GM12878 (cell line): ENCODE measurements around the gene SGF29. TPM values are rescaled to one million over a fixed set of nuclear protein-coding genes. Genes with fewer than 3 reads are reported as not detected.

ENCODE experiments used
- ATAC-seq: fragments of 200-7000 bp; cut with Tn5 transposase; 3 replicates; pipeline ENCODE4 v1.9.1; 2020; ENCODE audit warnings: mild to moderate bottlenecking, moderate library complexity
- BruUV-seq: library from RNA; stranded (reverse); fragments of 400-500 nt; replicated peaks from 2 replicates; lab custom pipeline; 2021; lab: Mats Ljungman, UMichigan
- CTCF ChIA-PET: fragments of 300-600 bp; sonication (Branson Sonifier 250); formaldehyde crosslinking; extraction: SDS; loops from one replicate; lab custom pipeline; 2021; ENCODE audit warnings: inconsistent platforms; lab: Yijun Ruan, JAX
- POLR2A ChIA-PET: fragments of 350-600 bp; formaldehyde crosslinking; extraction: SDS; loops from one replicate; lab custom pipeline; 2021; ENCODE audit warnings: inconsistent platforms; lab: Charles Lee
- RAD21 ChIA-PET: fragments of 300-600 bp; sonication (Branson Sonifier 250); formaldehyde crosslinking; loops from one replicate; lab custom pipeline; 2023; ENCODE audit warnings: antibody characterized with exemption; ENCODE audit not compliant: unreplicated experiment; lab: Charles Lee
- SMC1A ChIA-PET: fragments of 300-600 bp; sonication (Branson Sonifier 250); formaldehyde crosslinking; loops from one replicate; lab custom pipeline; 2023; ENCODE audit not compliant: unreplicated experiment, uncharacterized antibody; lab: Charles Lee
- DNase-seq: peaks from one replicate; pipeline ENCODE4 v3.0.0-alpha.2; 2011; ENCODE audit warnings: low read depth, low spot score
- FAIRE-seq: peaks from 3 replicates; lab custom pipeline; 2011; peaks lifted over from hg19 to GRCh38; lab: Jason Lieb, UNC
- H2AFZ ChIP-seq: 2 replicates; pipeline ENCODE4 v1.6.0; 2011; ENCODE audit warnings: low read depth, low read length, control low read depth; ENCODE audit not compliant: control insufficient read depth
- H3K27ac ChIP-seq: 2 replicates; pipeline ENCODE4 v1.5.1; 2011; ENCODE audit warnings: control low read depth; ENCODE audit not compliant: control insufficient read depth, insufficient read depth
- H3K27me3 ChIP-seq, 2 experiments: replicated peaks in 1 of 2; 2 replicates each; pipeline versions ENCODE4 v1.6.0 to v1.6.1; 2011; ENCODE audit warnings: low read length in 1 of 2; ENCODE audit not compliant: control insufficient read depth in 2 of 2, insufficient read depth in 2 of 2
- H3K36me3 ChIP-seq, 2 experiments: 2 replicates each; pipeline ENCODE4 v1.5.1; 2011; ENCODE audit warnings: low read length in 1 of 2; ENCODE audit not compliant: control insufficient read depth in 2 of 2, insufficient read depth in 2 of 2
- H3K4me1 ChIP-seq: 2 replicates; pipeline ENCODE4 v1.6.1; 2011; ENCODE audit warnings: mild to moderate bottlenecking, low read length, moderate library complexity, mixed read lengths; ENCODE audit not compliant: control insufficient read depth, insufficient read depth
- H3K4me2 ChIP-seq: 2 replicates; pipeline ENCODE4 v1.6.0; 2011; ENCODE audit warnings: control low read depth; ENCODE audit not compliant: control insufficient read depth, insufficient read depth
- H3K4me3 ChIP-seq: fragments of 200-600 bp; sonication (generic); 2 replicates; pipeline ENCODE4 v1.5.1; 2016
- H3K79me2 ChIP-seq: 2 replicates; pipeline ENCODE4 v1.6.0; 2011; ENCODE audit warnings: low read length; ENCODE audit not compliant: control insufficient read depth, insufficient read depth
- H3K9ac ChIP-seq: 2 replicates; pipeline ENCODE4 v1.8.0; 2011; ENCODE audit warnings: low read length, control low read depth, mixed read lengths; ENCODE audit not compliant: control insufficient read depth, insufficient read depth
- H3K9me3 ChIP-seq: replicated peaks from 3 replicates; pipeline ENCODE4 v1.5.1; 2011; ENCODE audit warnings: mild to moderate bottlenecking, low read length; ENCODE audit not compliant: control insufficient read depth, insufficient read depth
- H4K20me1 ChIP-seq: 2 replicates; pipeline ENCODE4 v1.6.0; 2011; ENCODE audit not compliant: control insufficient read depth, insufficient read depth
- KAT2A ChIP-seq: conservative IDR thresholded peaks from 2 replicates; pipeline ENCODE4 v1.6.1; 2011; ENCODE audit warnings: low read depth, low read length; ENCODE audit not compliant: control insufficient read depth
- MEF2B ChIP-seq: fragments of 450-650 bp; IDR thresholded peaks from 2 replicates; pipeline ENCODE4 v1.6.1; 2018; ENCODE audit warnings: mild to moderate bottlenecking, moderate library complexity; ENCODE audit not compliant: partially characterized antibody, poor library complexity, severe bottlenecking
- PBX3 ChIP-seq: IDR thresholded peaks from 2 replicates; pipeline ENCODE4 v1.6.1; 2011; ENCODE audit warnings: mild to moderate bottlenecking, low read depth, low read length, moderate library complexity; ENCODE audit not compliant: insufficient replicate concordance
- SIX5 ChIP-seq: IDR thresholded peaks from 2 replicates; pipeline ENCODE4 v1.6.1; 2011; ENCODE audit warnings: mild to moderate bottlenecking, low read depth, low read length, moderate library complexity; ENCODE audit not compliant: severe bottlenecking
- STAT3 ChIP-seq: IDR thresholded peaks from 2 replicates; pipeline ENCODE4 v1.6.1; 2011; ENCODE audit warnings: low read depth, low read length, improper control_type of control experiment
- TCF3 ChIP-seq: IDR thresholded peaks from 2 replicates; pipeline ENCODE4 v1.6.1; 2012; ENCODE audit warnings: low read depth, mild to moderate bottlenecking, low read length, borderline replicate concordance; ENCODE audit not compliant: insufficient read depth
- ZNF217 ChIP-seq: fragments of 450-650 bp; IDR thresholded peaks from 2 replicates; pipeline ENCODE4 v1.6.1; 2017; ENCODE audit warnings: antibody characterized with exemption, mild to moderate bottlenecking
- WGBS: methylation state at CpG from one replicate; pipeline ENCODE4 v1.1.6; 2016; ENCODE audit warnings: low lambda C conversion rate; ENCODE audit not compliant: insufficient replicate concordance, insufficient coverage; ENCODE audit errors: missing lambda C conversion rate; 5-methylcytosine and 5-hydroxymethylcytosine counted together
- in situ Hi-C: fragments of 300-500 bp; cut with MboI; formaldehyde crosslinking; loops from 9 replicates; pipeline ENCODE4 v1.14.3; 2018; ENCODE audit warnings: mixed read lengths
- intact Hi-C: fragments of 100-400 bp; cut with micrococcal nuclease; formaldehyde crosslinking; loops from one replicate; pipeline ENCODE4 v1.14.2; 2022; ENCODE audit not compliant: unreplicated experiment
- polyA plus RNA-seq, 11 experiments: library from polyadenylated mRNA; depleted of rRNA in 4 of 11; unstranded in 6 of 11; stranded (reverse) in 5 of 11; fragments of >200 nt; fragmentation: Nextera tagmentation in 4 of 11; fragmentation: Illumina TruSeq in 1 of 11; extraction: Ambion mirVana in 4 of 11; extraction: Trizol in 1 of 11; gene quantifications; 1 replicate in 1 of 11; 2 replicates in 10 of 11; pipeline versions ENCODE4 v1.2.1 to v1.2.3, GENCODE V29; 2011 to 2016; ENCODE audit warnings: inconsistent platforms in 2 of 11, missing spikeins in 2 of 11, low read depth in 1 of 11
- total RNA-seq, 4 experiments: library from RNA; depleted of rRNA in 3 of 4; stranded (reverse); fragments of >200 nt in 3 of 4; fragmentation: Illumina TruSeq in 1 of 4; extraction: Trizol in 1 of 4; gene quantifications; 2 replicates each; pipeline versions ENCODE4 v1.2.1 to v1.2.3, GENCODE V29; 2013 to 2021
- TF ChIP-seq, protein P1 (sequence below): fragments of 450-650 bp; IDR thresholded peaks from 2 replicates; pipeline ENCODE4 v1.6.1; 2018; ENCODE audit warnings: borderline replicate concordance, mild to moderate bottlenecking; ENCODE audit not compliant: partially characterized antibody
- TF ChIP-seq, protein P2 (sequence below): fragments of 450-650 bp; formaldehyde crosslinking; IDR thresholded peaks from 2 replicates; pipeline ENCODE4 v1.5.0; 2022; ENCODE audit warnings: mild to moderate bottlenecking, missing genetic modification characterization

Gene SGF29
- total and polyA plus RNA-seq, 10 of the 15 experiments (the other 5 are each of a cell fraction or from before 2014, with no cell fraction given), result 2.2 to 20.1 (median 12.3) TPM

GRCh38 chr16:28527985-28528384 is 25.7 kb upstream of the SGF29 start (continued):
- TF ChIP-seq, protein P1, sequence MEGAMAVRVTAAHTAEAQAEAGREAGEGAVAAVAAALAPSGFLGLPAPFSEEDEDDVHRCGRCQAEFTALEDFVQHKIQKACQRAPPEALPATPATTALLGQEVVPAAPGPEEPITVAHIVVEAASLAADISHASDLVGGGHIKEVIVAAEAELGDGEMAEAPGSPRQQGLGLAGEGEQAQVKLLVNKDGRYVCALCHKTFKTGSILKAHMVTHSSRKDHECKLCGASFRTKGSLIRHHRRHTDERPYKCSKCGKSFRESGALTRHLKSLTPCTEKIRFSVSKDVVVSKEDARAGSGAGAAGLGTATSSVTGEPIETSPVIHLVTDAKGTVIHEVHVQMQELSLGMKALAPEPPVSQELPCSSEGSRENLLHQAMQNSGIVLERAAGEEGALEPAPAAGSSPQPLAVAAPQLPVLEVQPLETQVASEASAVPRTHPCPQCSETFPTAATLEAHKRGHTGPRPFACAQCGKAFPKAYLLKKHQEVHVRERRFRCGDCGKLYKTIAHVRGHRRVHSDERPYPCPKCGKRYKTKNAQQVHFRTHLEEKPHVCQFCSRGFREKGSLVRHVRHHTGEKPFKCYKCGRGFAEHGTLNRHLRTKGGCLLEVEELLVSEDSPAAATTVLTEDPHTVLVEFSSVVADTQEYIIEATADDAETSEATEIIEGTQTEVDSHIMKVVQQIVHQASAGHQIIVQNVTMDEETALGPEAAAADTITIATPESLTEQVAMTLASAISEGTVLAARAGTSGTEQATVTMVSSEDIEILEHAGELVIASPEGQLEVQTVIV, result no peak
- no peak for TF ChIP-seq PBX3

DNA sequence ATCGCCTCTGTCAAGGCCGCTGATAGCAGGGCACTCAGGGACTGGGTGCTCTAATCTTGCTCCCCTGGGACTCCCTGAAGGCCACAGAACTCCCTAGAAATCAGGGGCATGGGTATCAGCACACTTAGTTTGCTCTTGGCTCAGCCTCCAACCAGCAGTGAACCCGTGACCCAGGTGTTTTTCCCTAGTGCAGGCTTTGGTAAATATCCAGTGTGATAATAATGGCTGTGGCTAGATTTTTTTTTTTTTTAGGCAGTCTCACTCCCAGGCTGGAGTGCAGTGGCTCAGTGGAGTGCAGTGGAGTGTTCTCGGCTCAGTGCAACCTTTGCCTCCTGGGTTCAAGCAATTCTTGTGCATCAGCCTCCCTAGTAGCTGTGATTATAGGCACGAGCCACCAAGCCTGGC is 25.3 kb upstream of the SGF29 start:
- Histone ChIP-seq H3K27ac (no peak overlapping the region), H3K4me3 (no peak overlapping the region), H3K9ac (no peak overlapping the region), H3K27me3 (no peaks in the 10 kb centered on the region; a peak in 1 of 4 replicates), H3K79me2 (no peaks in the 10 kb centered on the region), H2AFZ (no peak overlapping the region), H3K4me2 (no peak overlapping the region), H3K4me1 (peaks cover 10% of the 10 kb centered on the region)
- no TSS peak for BruUV-seq
- ChIA-PET CTCF (no interaction called here), RAD21 (no interaction called here)
- intact Hi-C loops, result no loop called here
- no peak; the same call in 2 of the 3 replicates for ATAC-seq
- in situ Hi-C loops, result no loop called here
- 37% methylated on average over 5 of the region's 5 CpGs for WGBS
- TF ChIP-seq STAT3 (no peak), SIX5 (no peak), KAT2A (no peak), TCF3 (no peak), MEF2B (peak; percentile 46), ZNF217 (no peak)
- TF ChIP-seq, protein P1, result no peak
- TF ChIP-seq, protein P2, sequence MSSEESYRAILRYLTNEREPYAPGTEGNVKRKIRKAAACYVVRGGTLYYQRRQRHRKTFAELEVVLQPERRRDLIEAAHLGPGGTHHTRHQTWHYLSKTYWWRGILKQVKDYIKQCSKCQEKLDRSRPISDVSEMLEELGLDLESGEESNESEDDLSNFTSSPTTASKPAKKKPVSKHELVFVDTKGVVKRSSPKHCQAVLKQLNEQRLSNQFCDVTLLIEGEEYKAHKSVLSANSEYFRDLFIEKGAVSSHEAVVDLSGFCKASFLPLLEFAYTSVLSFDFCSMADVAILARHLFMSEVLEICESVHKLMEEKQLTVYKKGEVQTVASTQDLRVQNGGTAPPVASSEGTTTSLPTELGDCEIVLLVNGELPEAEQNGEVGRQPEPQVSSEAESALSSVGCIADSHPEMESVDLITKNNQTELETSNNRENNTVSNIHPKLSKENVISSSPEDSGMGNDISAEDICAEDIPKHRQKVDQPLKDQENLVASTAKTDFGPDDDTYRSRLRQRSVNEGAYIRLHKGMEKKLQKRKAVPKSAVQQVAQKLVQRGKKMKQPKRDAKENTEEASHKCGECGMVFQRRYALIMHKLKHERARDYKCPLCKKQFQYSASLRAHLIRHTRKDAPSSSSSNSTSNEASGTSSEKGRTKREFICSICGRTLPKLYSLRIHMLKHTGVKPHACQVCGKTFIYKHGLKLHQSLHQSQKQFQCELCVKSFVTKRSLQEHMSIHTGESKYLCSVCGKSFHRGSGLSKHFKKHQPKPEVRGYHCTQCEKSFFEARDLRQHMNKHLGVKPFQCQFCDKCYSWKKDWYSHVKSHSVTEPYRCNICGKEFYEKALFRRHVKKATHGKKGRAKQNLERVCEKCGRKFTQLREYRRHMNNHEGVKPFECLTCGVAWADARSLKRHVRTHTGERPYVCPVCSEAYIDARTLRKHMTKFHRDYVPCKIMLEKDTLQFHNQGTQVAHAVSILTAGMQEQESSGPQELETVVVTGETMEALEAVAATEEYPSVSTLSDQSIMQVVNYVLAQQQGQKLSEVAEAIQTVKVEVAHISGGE, result no peak
- TF ChIP-seq, all 136 proteins: peak for 1
- POLR2A ChIA-PET, result no interaction called here
- FAIRE-seq, result no peak
- no peaks in the 10 kb centered on the region for H3K36me3 ChIP-seq
- H3K9me3 ChIP-seq, result no peaks in the 10 kb centered on the region
- SMC1A ChIA-PET, result no interaction called here
- H4K20me1 ChIP-seq, result no peaks in the 10 kb centered on the region
- no peak for DNase-seq
